GM19238 (cell line): Measurements from ENCODE around the gene TNNI3K.
A peak's percentile ranks its signal among the peaks of the same experiment; 100 is the strongest.

ENCODE experiments used
- DNase-seq: peaks from one replicate; pipeline ENCODE4 v3.0.0; 2011; ENCODE audit warnings: low spot score; ENCODE audit not compliant: insufficient read length

TNNI3K gene

GRCh38 chr1:74548961-74549750 is 314.0 kb downstream of the TNNI3K start:
- no peak for DNase-seq

- DNase-seq, result no peak
Observed at GRCh38 chr1:74549932-74550331, 314.7 kb downstream of the TNNI3K start.

- DNase-seq, result no peak
Observed at GRCh38 chr1:74570797-74571492, 335.8 kb downstream of the TNNI3K start.

- no peak for DNase-seq
Observed at GRCh38 chr1:74571493-74571800, 336.3 kb downstream of the TNNI3K start.

- no peak for DNase-seq
Observed at GRCh38 chr1:74571891-74572290, 336.7 kb downstream of the TNNI3K start.

- DNase-seq, result no peak
Observed at GRCh38 chr1:74578101-74578500, 342.9 kb downstream of the TNNI3K start.

- DNase-seq, result peak; percentile 19
Observed at GRCh38 chr1:74579425-74579824, 344.2 kb downstream of the TNNI3K start.

GRCh38 chr1:74583397-74583796 is 348.2 kb downstream of the TNNI3K start:
- DNase-seq, result no peak

GRCh38 chr1:74584185-74584584 is 349.0 kb downstream of the TNNI3K start:
- no peak for DNase-seq

- DNase-seq, result no peak
Observed at GRCh38 chr1:74586253-74586897, 351.2 kb downstream of the TNNI3K start.

- DNase-seq, result no peak
Observed at GRCh38 chr1:74587888-74588287, 352.7 kb downstream of the TNNI3K start.

- DNase-seq, result no peak
Observed at GRCh38 chr1:74590288-74590687, 355.1 kb downstream of the TNNI3K start.

GRCh38 chr1:74591949-74592348 is 356.8 kb downstream of the TNNI3K start:
- DNase-seq, result no peak

- no peak for DNase-seq
Observed at GRCh38 chr1:74592580-74593355, 357.6 kb downstream of the TNNI3K start.
